ENCODE data around the gene PHF20. TPM values are rescaled to one million over a fixed set of nuclear protein-coding genes. Genes with fewer than 3 reads are reported as not detected.

The PHF20 gene
- total and polyA plus RNA-seq, 2 of the 8 experiments (the other 6 are each of a cell fraction or from before 2014, with no cell fraction given), result 25.6 to 70.1 TPM

DNA sequence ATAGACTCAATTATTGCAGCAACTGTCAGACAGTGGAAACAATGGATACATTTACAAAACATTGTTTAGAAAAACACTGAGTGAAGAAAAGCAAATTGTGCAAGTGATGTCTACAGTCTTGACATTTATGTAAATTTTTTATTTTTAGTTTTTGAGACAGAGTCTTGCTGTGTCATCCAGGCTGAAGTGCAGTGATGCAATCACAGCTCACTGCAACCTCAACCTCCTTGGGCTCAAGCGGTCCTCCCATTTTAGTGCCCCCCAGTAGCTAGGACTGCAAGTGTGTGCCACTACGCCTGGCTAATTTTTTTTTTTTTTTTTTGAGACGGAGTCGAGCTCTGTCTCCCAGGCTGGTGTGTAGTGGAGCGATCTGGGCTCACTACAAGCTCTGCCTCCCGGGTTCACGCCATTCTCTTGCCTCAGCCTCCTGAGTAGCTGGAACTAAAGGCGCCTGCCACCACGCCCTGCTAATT, 206.3 kb downstream of the PHF20 start (continued):
- no peak for TF ChIP-seq CTCF (IDR thresholded peaks at IDR 0.05; ENCODE audit: control extremely low read depth in 1 of 3, insufficient read depth in 1 of 3, low read depth in 1 of 3, low read length in 3 of 3)
